SU-DHL-6 (cell line): ENCODE results near the gene TAS2R10.

Experiments used
- EZH2phosphoT487 ChIP-seq: fragments of 200-600 bp; sonication (generic), shearing (Covaris generic); conservative IDR thresholded peaks from 2 replicates; pipeline ENCODE4 v1.6.1; 2018; ENCODE audit warnings: mild to moderate bottlenecking, antibody characterized with exemption, low read length, moderate library complexity, mixed read lengths
- TF ChIP-seq, protein P1 (sequence below): fragments of 200-600 bp; sonication (generic); IDR thresholded peaks from one replicate; pipeline ENCODE4 v1.5.1; 2017; ENCODE audit warnings: antibody characterized with exemption, mild to moderate bottlenecking, low read length, moderate library complexity; ENCODE audit not compliant: insufficient read depth, poor library complexity, severe bottlenecking

DNA sequence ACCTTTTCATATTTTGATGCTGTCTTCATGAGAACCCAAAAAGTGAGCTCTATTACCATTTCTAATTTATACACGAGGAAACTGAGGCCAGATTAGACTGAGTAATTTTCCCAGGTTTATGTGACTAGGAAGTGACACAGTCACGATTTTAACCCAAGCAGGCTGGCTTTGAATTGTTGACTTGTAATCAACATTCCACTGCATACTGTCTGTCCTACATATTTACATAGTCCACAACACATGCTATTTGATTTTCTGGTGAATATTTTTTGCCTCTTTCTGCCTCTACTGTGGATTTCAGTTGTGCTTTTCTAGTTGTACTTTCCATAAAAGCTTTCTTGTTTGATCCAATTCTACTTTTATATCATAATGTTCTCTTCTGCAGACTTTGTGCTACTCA, 31.9 kb downstream of the TAS2R10 start:
- TF ChIP-seq, protein P1, sequence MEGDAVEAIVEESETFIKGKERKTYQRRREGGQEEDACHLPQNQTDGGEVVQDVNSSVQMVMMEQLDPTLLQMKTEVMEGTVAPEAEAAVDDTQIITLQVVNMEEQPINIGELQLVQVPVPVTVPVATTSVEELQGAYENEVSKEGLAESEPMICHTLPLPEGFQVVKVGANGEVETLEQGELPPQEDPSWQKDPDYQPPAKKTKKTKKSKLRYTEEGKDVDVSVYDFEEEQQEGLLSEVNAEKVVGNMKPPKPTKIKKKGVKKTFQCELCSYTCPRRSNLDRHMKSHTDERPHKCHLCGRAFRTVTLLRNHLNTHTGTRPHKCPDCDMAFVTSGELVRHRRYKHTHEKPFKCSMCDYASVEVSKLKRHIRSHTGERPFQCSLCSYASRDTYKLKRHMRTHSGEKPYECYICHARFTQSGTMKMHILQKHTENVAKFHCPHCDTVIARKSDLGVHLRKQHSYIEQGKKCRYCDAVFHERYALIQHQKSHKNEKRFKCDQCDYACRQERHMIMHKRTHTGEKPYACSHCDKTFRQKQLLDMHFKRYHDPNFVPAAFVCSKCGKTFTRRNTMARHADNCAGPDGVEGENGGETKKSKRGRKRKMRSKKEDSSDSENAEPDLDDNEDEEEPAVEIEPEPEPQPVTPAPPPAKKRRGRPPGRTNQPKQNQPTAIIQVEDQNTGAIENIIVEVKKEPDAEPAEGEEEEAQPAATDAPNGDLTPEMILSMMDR, result no peak
- no peak for TF ChIP-seq EZH2phosphoT487
